PC-3 (cell line): ENCODE measurements around the gene RGS3. TPM values are rescaled to one million over a fixed set of nuclear protein-coding genes. Genes with fewer than 3 reads are reported as not detected.

Experiments
- ATAC-seq: fragments of 200-7000 bp; cut with Tn5 transposase; 2 replicates; pipeline ENCODE4 v1.9.1; 2020; ENCODE audit warnings: mild to moderate bottlenecking, moderate library complexity
- BruUV-seq: library from RNA; stranded (reverse); fragments of 400-500 nt; replicated peaks from 2 replicates; lab custom pipeline; 2021; lab: Mats Ljungman, UMichigan
- CTCF ChIA-PET: fragments of 300-600 bp; sonication (Branson Sonifier 250); formaldehyde crosslinking; loops from one replicate; lab custom pipeline; 2022; ENCODE audit warnings: antibody characterized with exemption; lab: Charles Lee
- POLR2A ChIA-PET: fragments of 300-600 bp; sonication (Branson Sonifier 250); formaldehyde crosslinking; loops from one replicate; lab custom pipeline; 2022; ENCODE audit warnings: antibody characterized with exemption; ENCODE audit not compliant: unreplicated experiment; lab: Charles Lee
- DNase-seq: peaks from one replicate; pipeline ENCODE4 v3.0.0-alpha.2; 2015
- H2AFZ ChIP-seq: fragments of 300-600 bp; sonication (generic); 2 replicates; pipeline ENCODE4 v1.6.0; 2016; ENCODE audit warnings: antibody characterized with exemption, low read length
- H3F3A ChIP-seq: fragments of 300-600 bp; sonication (generic); one replicate; pipeline ENCODE4 v1.6.0; 2017; ENCODE audit warnings: antibody characterized with exemption, low read length, control low read depth, mild to moderate bottlenecking; ENCODE audit not compliant: unreplicated experiment
- H3K27ac ChIP-seq: fragments of 300-600 bp; sonication (generic); 2 replicates; pipeline ENCODE4 v1.5.1; 2016; ENCODE audit warnings: mild to moderate bottlenecking, low read length
- H3K27me3 ChIP-seq: fragments of 300-600 bp; sonication (generic); 2 replicates; pipeline ENCODE4 v1.6.1; 2016; ENCODE audit warnings: low read length, mixed read lengths
- H3K36me3 ChIP-seq: fragments of 300-600 bp; sonication (generic); 2 replicates; pipeline ENCODE4 v1.6.1; 2016; ENCODE audit warnings: low read depth, mixed run types, low read length, mixed read lengths
- H3K4me1 ChIP-seq: fragments of 300-600 bp; sonication (generic); 2 replicates; pipeline ENCODE4 v1.5.1; 2016; ENCODE audit warnings: low read length; ENCODE audit not compliant: insufficient read depth
- H3K4me2 ChIP-seq: fragments of 300-600 bp; sonication (generic); 2 replicates; pipeline ENCODE4 v1.6.0; 2016; ENCODE audit warnings: low read length
- H3K4me3 ChIP-seq: fragments of 300-600 bp; sonication (generic); 2 replicates; pipeline ENCODE4 v1.5.1; 2016; ENCODE audit warnings: mild to moderate bottlenecking, low read length, mixed read lengths
- H3K79me2 ChIP-seq: fragments of 300-600 bp; sonication (generic); 2 replicates; pipeline ENCODE4 v1.6.1; 2017; ENCODE audit warnings: low read length, mixed read lengths
- H3K9ac ChIP-seq: fragments of 300-600 bp; sonication (generic); 2 replicates; pipeline ENCODE4 v1.6.0; 2016; ENCODE audit warnings: mild to moderate bottlenecking, low read length
- H3K9me2 ChIP-seq: fragments of 300-600 bp; sonication (generic); replicated peaks from 2 replicates; pipeline ENCODE4 v1.6.1; 2016; ENCODE audit warnings: mixed run types, low read length, mixed read lengths
- H3K9me3 ChIP-seq: fragments of 300-600 bp; sonication (generic); 2 replicates; pipeline ENCODE4 v1.6.1; 2016; ENCODE audit warnings: low read length, mixed read lengths
- H4K20me1 ChIP-seq: fragments of 300-600 bp; sonication (generic); 2 replicates; pipeline ENCODE4 v1.6.1; 2016; ENCODE audit warnings: low read length, mixed read lengths
- EZH2 ChIP-seq: fragments of 300-600 bp; sonication (generic); IDR thresholded peaks from one replicate; pipeline ENCODE4 v1.6.1; 2017; ENCODE audit warnings: antibody characterized with exemption, mild to moderate bottlenecking, low read length; ENCODE audit not compliant: unreplicated experiment
- EZH2phosphoT487 ChIP-seq: fragments of 300-600 bp; sonication (generic); IDR thresholded peaks from 2 replicates; pipeline ENCODE4 v1.6.1; 2018; ENCODE audit warnings: mild to moderate bottlenecking, antibody characterized with exemption, low read length, borderline replicate concordance
- intact Hi-C: fragments of 100-400 bp; cut with micrococcal nuclease; formaldehyde crosslinking; loops from 2 replicates; pipeline ENCODE4 v1.9.0; 2023
- total RNA-seq: library from RNA; depleted of rRNA; stranded (reverse); fragments of >200 nt; gene quantifications from 2 replicates; pipeline ENCODE4 v1.2.3, GENCODE V29; 2014
- TF ChIP-seq, protein P1 (sequence below): fragments of 300-600 bp; sonication (generic); conservative IDR thresholded peaks from 2 replicates; pipeline ENCODE4 v1.5.1; 2017; ENCODE audit warnings: antibody characterized with exemption, low read depth, mild to moderate bottlenecking, low read length

Gene RGS3
- total RNA-seq, 1 experiment from 2014 or later, result 26.3 TPM

DNA sequence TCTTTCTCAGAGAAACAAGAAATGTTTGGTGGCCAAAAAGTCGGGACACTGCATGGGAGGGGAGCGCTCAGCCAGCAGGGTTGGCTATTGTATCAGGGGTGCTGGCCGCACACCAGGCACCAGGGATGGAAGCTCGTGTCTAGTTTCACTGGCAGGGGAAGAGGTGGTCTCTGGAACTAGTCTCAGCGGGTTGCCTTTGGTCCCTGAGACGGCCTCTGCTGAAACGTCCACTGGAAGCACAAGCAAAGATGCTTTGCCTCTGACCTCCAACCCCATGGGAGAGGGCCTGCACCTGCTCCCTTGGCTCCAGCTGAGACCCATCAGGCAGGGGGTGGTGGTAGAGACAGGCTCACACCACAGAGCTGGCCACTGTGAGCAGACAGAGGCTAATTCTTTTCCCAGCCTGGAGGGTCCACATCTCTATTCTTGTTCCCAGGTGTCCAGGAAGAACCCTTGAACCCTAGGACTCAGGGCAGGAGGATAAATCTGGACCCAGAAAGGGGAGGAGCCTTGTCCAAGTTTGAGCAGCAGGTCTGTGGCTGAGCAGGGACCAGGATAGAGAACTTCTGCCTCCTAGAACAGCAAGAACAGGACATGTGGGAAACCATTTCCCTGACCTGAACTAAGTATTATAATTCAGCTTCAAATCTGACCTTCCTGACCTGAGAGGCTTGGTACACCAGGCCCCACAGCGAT lies 102.6 kb downstream of the RGS3 start:
- no peaks in the 10 kb centered on the region for H4K20me1 ChIP-seq
- H3K79me2 ChIP-seq, result no peaks in the 10 kb centered on the region

DNA sequence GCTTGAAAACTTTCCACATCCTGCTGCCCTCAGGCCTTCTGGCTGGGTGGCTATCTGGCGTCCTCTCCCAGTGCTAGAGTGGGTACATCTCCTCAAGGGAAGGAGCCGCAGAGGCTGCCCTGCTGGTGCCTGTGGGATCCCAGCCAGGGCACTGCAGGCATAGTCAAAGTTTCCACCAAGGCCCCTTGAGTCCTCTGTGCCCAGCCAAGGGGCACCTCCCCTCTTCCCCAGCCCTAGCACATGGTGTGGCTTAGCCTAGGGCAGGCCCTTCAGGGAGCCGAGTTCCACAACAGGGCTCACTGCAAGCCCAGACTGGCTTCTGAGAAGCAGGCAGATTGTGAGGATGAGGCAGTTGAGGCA lies 103.2 kb downstream of the RGS3 start:
- Histone ChIP-seq H3K9ac (no peak overlapping the region), H2AFZ (no peak overlapping the region), H3K9me3 (no peaks in the 10 kb centered on the region), H3K4me1 (peaks cover 18% of the 10 kb centered on the region), H3K36me3 (no peaks in the 10 kb centered on the region), H3K27ac (no peak overlapping the region), H3K27me3 (no peaks in the 10 kb centered on the region), H3K9me2 (no peaks in the 10 kb centered on the region), H3K79me2 (no peaks in the 10 kb centered on the region), H3F3A (no peaks in the 10 kb centered on the region), H3K4me2 (no peak overlapping the region), H4K20me1 (no peaks in the 10 kb centered on the region), H3K4me3 (no peak overlapping the region)
- BruUV-seq, result no TSS peak
- POLR2A ChIA-PET, result no interaction called here
- intact Hi-C loops, result no loop called here
- TF ChIP-seq EZH2phosphoT487, result no peak
- TF ChIP-seq, protein P1, sequence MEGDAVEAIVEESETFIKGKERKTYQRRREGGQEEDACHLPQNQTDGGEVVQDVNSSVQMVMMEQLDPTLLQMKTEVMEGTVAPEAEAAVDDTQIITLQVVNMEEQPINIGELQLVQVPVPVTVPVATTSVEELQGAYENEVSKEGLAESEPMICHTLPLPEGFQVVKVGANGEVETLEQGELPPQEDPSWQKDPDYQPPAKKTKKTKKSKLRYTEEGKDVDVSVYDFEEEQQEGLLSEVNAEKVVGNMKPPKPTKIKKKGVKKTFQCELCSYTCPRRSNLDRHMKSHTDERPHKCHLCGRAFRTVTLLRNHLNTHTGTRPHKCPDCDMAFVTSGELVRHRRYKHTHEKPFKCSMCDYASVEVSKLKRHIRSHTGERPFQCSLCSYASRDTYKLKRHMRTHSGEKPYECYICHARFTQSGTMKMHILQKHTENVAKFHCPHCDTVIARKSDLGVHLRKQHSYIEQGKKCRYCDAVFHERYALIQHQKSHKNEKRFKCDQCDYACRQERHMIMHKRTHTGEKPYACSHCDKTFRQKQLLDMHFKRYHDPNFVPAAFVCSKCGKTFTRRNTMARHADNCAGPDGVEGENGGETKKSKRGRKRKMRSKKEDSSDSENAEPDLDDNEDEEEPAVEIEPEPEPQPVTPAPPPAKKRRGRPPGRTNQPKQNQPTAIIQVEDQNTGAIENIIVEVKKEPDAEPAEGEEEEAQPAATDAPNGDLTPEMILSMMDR, result no peak
- no peak for TF ChIP-seq EZH2
- DNase-seq (no peak), ATAC-seq (no peak)
- CTCF ChIA-PET, result no interaction called here

More for the DNA sequence above, 102.6 kb downstream of the RGS3 start:
- H3K36me3 ChIP-seq, result no peaks in the 10 kb centered on the region
- H3K9ac ChIP-seq, result no peak overlapping the region
- ChIA-PET POLR2A (no interaction called here), CTCF (no interaction called here)
- no peak overlapping the region for H3K27ac ChIP-seq
- H3K4me3 ChIP-seq, result no peak overlapping the region
- no peak overlapping the region for H2AFZ ChIP-seq
- no peaks in the 10 kb centered on the region for H3F3A ChIP-seq
- H3K4me2 ChIP-seq, result no peak overlapping the region
- intact Hi-C loops, result no loop called here
- DNase-seq (no peak), ATAC-seq (no peak)
- no TSS peak for BruUV-seq
- peaks cover 13% of the 10 kb centered on the region for H3K4me1 ChIP-seq
- H3K9me2 ChIP-seq, result no peaks in the 10 kb centered on the region
- H3K27me3 ChIP-seq, result no peaks in the 10 kb centered on the region
- no peaks in the 10 kb centered on the region for H3K9me3 ChIP-seq
- TF ChIP-seq EZH2, result no peak
- TF ChIP-seq, protein P1, result no peak
- TF ChIP-seq EZH2phosphoT487, result no peak

DNA sequence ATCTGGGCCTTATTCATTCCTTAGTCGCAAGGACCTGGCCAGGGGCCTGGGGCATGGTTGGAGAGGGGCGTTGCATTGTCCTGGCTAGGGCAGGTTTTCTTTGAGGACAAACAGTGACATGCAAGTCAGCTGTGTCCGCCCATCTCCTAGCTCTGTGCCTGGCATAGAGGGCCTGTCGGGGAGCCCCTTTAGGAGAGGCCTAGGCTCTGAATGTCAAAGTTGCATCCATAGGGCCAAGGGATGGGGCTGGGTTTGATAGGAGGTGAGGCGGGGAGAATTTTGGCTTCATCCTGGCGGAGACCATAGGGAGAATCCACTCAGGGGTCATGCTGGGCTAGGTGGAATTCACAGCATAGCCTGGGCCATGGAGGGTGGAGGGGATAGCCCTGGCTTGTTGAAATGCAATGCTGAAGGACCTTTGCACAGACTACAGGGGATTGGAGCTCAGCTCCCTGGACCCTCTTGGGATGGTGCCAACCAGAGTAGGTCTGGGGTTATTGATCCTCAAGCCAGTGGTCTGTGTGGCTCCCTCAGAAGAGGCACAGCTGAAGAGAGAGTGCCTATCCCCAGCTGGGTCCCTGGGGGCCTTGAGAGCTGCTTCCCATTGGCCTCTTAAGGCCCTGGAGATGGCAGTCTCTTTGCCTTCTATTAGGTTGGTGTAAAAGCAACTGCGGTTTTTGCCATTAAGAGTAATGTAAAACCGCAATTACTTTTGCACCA lies 104.0 kb downstream of the RGS3 start:
- Histone ChIP-seq H3K4me2 (no peak overlapping the region), H4K20me1 (no peaks in the 10 kb centered on the region), H3K79me2 (no peaks in the 10 kb centered on the region), H3F3A (no peaks in the 10 kb centered on the region), H3K4me1 (peaks cover 21% of the 10 kb centered on the region), H2AFZ (no peak overlapping the region), H3K27ac (no peak overlapping the region), H3K9ac (no peak overlapping the region), H3K4me3 (no peak overlapping the region), H3K9me3 (no peaks in the 10 kb centered on the region), H3K9me2 (no peaks in the 10 kb centered on the region), H3K27me3 (no peaks in the 10 kb centered on the region), H3K36me3 (no peaks in the 10 kb centered on the region)
- intact Hi-C loops, result no loop called here
- CTCF ChIA-PET, result no interaction called here
- no TSS peak for BruUV-seq
- TF ChIP-seq EZH2phosphoT487, result no peak
- no peak for TF ChIP-seq EZH2
- TF ChIP-seq, protein P1, result no peak
- POLR2A ChIA-PET, result no interaction called here
- ATAC-seq (no peak), DNase-seq (no peak)
